Measurements from ENCODE around the gene CHMP4B.

DNA sequence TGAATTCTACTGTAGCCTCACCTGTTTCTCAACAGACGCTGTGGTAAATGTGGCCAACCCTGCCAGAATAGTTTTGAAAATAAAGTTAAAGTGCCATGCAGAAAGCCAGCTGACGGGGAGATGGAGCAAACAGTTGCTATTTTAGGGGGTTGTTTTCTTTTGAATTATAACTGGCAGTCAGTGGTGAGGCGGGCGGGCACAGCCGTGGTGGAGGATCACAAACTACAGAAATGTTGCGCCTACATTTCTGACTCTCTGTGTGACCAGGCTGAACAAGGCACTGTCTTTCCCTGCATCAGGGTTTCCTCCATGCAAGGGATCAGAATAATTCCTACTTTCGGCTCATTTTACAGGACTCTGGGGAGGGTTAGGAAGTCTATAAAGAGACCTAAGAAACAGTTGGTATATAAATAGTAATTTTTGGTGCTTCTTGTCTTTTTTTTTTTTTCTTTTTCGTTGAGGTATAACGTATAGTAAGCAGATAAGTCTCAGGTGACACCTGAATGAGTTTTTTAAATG is 17.2 kb downstream of the CHMP4B start:
- TF ChIP-seq CTCF (IDR thresholded peaks at IDR 0.05), result no peak
- TF ChIP-seq, protein P1, sequence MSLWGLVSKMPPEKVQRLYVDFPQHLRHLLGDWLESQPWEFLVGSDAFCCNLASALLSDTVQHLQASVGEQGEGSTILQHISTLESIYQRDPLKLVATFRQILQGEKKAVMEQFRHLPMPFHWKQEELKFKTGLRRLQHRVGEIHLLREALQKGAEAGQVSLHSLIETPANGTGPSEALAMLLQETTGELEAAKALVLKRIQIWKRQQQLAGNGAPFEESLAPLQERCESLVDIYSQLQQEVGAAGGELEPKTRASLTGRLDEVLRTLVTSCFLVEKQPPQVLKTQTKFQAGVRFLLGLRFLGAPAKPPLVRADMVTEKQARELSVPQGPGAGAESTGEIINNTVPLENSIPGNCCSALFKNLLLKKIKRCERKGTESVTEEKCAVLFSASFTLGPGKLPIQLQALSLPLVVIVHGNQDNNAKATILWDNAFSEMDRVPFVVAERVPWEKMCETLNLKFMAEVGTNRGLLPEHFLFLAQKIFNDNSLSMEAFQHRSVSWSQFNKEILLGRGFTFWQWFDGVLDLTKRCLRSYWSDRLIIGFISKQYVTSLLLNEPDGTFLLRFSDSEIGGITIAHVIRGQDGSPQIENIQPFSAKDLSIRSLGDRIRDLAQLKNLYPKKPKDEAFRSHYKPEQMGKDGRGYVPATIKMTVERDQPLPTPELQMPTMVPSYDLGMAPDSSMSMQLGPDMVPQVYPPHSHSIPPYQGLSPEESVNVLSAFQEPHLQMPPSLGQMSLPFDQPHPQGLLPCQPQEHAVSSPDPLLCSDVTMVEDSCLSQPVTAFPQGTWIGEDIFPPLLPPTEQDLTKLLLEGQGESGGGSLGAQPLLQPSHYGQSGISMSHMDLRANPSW (CRISPR knock-in tag; conservative IDR thresholded peaks at IDR 0.05; ENCODE audit: low read depth), result no peak
- no peak for TF ChIP-seq NR3C1 (CRISPR knock-in tag; conservative IDR thresholded peaks at IDR 0.05; ENCODE audit: low read depth)
- no peak for TF ChIP-seq NFYB (CRISPR knock-in tag; conservative IDR thresholded peaks at IDR 0.05; ENCODE audit: low read depth)
- TF ChIP-seq SMAD3 (CRISPR knock-in tag; IDR thresholded peaks at IDR 0.05; ENCODE audit: borderline replicate concordance), result no peak
- TF ChIP-seq, protein P2, sequence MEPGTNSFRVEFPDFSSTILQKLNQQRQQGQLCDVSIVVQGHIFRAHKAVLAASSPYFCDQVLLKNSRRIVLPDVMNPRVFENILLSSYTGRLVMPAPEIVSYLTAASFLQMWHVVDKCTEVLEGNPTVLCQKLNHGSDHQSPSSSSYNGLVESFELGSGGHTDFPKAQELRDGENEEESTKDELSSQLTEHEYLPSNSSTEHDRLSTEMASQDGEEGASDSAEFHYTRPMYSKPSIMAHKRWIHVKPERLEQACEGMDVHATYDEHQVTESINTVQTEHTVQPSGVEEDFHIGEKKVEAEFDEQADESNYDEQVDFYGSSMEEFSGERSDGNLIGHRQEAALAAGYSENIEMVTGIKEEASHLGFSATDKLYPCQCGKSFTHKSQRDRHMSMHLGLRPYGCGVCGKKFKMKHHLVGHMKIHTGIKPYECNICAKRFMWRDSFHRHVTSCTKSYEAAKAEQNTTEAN (CRISPR knock-in tag; IDR thresholded peaks at IDR 0.05), result no peak
- TF ChIP-seq NFATC4 (CRISPR knock-in tag; IDR thresholded peaks at IDR 0.05), result no peak
- no peak for TF ChIP-seq FOXJ3 (CRISPR knock-in tag; IDR thresholded peaks at IDR 0.05; ENCODE audit: borderline replicate concordance)
- TF ChIP-seq, protein P3, sequence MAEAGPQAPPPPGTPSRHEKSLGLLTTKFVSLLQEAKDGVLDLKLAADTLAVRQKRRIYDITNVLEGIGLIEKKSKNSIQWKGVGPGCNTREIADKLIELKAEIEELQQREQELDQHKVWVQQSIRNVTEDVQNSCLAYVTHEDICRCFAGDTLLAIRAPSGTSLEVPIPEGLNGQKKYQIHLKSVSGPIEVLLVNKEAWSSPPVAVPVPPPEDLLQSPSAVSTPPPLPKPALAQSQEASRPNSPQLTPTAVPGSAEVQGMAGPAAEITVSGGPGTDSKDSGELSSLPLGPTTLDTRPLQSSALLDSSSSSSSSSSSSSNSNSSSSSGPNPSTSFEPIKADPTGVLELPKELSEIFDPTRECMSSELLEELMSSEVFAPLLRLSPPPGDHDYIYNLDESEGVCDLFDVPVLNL (CRISPR knock-in tag; IDR thresholded peaks at IDR 0.05; ENCODE audit: borderline replicate concordance, low read depth), result no peak
- TF ChIP-seq ZNF416 (CRISPR knock-in tag; IDR thresholded peaks at IDR 0.05), result no peak
